HG03175 (cell line): Measurements from ENCODE around the gene STX8.

Experiments used
- ATAC-seq: cut with Tn5 transposase; IDR thresholded peaks from one replicate; pipeline ENCODE4 v1.9.1; 2021; ENCODE audit warnings: mild to moderate bottlenecking, moderate library complexity; ENCODE audit not compliant: unreplicated experiment

STX8 gene

DNA sequence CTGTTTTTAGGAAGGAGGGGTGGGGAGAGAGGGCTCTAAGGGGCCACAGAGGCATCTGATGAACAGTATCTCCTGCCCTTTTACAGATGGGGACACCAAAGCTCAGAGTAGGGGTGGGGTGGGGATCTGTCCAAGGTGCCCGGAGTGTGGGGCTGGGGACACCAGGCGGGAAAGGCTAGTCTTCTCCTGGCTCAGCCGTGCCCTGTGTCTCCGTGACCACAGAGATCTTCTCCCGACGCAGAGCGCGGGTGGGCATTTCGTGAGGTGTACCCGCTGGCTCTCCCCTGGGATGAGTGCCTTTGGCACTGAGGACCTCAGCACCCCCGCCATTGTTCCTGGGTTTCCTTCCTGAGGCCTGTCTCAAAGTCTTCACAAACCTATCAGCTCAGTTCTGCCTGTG is 344.8 kb downstream of the STX8 start:
- ATAC-seq, result no peak

DNA sequence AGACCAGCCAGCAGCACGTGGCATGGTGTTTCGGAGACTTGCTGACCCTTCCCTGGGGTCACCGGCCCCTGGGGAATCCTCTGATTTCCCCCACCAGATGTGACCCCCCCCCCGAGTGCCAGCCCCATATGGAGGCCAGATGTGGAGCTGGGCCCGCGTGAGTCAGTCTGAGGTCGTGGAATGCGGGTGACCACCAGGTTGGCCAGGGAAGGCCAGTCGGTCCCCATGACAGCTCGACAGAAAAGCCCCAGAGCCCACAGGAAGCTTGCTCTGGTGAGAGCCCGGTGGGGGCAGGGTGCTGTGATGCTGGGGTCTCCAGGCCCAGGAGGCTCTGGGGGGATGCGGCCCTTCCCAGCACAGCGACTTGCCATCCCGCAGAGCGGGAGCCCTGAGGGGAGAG is 345.3 kb downstream of the STX8 start:
- no peak for ATAC-seq

DNA sequence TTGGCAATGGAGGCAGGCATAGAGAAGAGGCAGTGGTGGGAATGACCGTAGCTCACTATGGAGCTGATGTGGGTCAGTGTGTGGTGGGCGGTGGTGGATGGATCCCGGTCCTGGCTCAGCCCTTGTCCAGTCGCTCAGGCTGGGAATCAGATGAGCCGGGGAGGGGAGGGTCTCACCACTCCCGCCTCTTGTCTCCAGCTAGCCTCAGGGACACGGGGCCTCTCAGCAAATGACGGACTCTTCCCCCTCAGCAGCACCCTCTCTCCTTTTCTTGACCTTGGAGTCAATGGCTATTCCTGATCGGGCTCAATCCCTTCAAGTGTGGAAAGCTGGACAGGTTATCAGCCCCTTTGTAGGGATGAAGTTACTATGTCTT is 345.8 kb downstream of the STX8 start:
- no peak for ATAC-seq

DNA sequence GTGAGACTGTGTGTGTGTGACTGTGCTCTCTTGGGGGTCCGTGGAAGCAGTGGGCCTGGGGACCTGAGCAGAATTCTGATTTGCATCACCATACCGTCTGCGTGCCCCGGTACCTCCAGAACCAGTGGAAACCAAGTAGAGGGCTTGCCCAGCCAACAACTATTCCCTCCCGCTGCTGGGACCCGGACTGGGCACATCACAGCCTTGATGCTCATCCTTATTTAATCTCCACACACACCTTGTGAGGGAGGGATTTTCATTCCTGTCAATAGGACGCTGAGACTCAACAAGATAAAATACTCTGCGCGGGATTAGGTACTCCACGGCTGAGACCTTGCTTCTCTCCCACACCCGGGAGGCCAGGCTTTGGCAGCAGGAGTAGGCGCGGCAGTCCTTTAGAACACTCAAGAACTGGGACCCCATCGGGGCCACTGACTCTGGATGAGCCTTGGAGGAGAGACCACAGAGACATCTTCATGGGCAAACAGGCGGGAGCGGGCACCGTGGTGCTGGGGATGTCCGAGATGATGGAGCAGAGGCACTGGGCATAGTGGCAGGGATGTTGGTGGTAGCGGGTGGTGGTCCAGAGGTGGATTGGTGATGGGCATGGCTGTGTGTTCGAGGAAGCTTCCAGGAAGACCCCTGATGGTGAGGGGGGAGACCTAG is 346.3 kb downstream of the STX8 start:
- ATAC-seq, result no peak

DNA sequence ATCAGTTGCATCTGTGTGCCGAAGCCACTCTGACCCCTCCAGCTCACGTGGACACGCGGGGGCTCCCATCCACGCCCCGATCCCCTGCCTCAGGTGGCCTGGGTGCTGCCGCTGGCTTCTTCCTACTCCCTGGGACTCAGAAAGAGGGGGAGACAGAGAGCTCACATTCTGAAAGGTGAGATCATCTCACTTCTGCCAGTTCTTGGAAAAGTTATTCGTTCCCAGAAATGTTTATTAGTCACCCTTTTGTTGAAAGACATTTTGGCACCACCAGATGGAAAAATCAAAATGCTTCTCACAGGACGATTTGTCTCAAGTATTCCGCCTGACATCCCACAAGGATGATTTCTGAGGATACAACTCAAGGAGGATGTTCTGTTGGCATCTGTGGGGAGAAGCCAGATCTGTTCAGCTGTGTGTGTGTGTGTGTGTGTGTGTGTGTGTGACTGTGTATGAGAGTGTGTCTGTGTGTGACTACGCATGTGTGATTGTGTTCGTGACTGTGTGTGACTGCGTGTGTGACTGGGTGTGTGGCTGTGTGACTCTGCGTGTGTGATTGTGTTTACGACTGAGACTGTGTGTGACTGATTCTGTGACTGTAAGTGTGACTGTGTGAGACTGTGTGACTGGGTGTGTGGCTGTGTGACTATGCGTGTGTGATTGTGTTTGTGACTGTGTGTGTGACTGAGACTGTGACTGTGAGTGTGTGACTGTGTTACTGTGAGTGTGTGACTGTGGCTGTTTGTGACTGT is 347.0 kb downstream of the STX8 start:
- ATAC-seq, result no peak

DNA sequence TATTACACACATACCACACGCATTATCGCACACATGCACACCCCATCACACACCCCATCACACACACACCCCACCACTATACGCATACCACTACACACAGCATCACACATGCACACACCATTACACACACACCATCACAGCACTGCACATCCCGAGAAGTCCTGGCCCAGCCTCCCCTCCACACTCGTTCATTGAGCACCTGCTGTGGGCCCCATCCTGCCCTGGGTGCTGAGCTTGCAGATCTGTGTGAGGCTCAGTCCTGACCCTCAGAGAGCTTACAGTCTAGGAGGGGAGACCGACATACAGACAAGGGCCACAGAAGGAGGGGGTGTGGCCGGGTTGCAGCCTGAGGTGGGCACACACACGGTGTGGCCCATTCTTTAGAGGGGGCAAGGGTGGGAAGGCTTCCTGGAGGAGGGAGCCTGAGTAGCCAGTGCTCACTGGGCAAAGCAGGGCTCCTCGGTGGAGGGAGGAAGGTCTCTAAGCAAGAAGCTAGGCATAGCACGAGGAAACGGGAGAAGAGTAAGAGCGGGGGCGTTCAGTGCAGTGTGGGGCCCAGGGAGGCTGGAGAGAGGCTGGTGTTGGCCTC is 347.7 kb downstream of the STX8 start:
- ATAC-seq, result no peak

DNA sequence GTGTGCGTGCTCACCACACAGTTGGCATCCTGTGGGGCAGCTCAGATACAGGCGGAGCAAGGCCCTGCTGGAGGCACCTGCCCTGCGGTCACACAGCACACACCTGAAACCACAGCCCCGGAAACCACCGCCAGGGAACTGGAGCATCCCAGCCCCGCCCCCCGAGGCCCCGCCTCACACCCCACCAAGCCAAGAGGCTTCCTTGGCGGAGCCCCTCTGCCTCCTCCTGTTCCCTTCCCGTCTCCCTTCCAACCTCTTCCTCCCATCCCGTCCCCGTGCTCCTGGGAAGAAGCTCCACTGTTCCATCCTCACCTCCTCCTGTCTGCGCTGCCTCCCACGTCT is 348.9 kb downstream of the STX8 start:
- no peak for ATAC-seq

DNA sequence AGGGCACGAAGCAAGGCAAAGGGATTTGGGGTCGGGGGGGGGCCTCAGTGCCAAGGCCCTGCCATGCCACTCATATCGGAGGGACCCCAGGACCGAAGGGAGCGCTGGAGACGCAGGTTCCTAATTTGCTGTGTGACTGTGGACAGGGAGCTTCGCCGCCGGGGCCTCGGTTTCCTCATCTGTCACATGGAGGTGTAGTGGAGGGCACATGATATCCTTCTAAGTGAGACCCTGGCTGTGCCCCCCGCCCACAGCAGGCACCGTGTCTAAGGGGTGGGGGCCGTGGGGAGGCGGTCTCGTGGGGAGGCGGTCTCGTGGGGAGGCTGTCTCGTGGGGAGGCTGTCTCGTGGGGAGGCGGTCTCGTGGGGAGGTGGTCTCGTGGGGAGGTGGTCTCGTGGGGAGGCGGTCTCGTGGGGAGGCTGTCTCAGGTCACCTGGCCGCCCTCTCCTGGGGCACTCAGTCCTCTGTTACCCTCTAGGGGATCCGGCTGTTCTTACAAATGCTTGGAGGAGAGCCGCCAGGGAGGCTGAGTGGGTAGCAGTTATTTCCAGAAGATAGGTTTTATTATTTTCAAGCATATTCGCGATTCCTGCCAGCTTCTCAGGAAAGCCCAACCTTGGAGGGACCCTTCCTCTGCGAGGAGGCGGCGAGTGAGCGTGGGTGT is 349.4 kb downstream of the STX8 start:
- no peak for ATAC-seq

DNA sequence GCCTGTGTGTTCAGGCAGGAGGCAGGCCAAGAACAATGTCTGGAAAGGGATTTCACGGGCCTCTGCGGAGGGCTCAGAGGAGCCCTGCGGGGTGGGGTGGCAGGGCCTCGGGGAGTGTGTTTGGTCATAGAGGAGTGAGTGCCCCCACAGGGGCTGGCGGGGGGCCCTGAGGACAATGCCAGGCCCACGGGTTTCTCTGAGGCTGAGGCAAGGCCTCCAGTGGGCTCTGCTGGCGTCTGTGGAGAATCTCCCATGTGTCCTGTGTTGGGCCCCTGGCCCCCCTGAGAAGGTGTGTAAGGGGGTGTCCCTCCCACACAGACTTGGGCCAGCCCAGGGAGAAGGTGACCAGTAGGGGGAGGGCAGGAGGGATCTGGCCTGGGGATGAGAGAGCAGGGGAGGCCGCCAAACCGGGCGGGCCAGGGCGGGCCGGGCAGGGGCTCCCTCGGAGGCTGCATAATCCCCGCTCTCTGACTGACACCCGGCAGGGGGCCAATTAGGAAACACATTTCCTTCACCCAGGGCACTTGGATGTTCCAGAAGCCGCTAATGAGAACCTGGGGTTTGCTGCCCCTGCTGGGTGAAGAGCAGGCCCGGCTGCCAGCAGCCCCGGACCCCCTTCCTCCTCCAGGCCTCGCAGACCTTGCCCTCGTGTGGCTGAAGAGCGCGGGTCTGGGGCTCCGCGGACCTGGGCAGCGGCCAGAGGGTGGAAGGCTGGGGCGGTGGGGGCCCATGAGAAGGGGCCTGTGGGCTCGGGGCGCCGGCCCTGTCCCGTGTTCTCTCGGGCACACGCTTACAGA is 350.1 kb downstream of the STX8 start:
- no peak for ATAC-seq

DNA sequence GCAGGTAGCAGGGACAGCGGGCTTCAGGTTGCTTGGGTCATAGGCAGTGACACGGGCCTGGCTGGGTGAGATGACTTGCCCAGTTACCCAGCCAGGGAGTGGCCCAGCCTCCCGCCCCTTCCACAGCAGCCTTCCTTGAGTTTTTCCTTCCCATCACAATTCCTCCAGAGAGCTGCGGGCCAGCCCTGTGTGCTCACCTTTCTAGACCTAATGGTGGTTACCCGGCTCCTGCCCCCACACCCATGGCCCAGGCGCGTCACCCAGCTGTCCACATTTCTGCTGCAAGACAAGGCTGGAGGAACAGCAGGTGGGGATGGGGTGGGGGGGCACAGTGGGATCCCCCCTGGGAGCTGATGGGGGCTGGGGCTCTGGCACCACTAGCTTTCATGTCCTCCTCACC is 351.1 kb downstream of the STX8 start:
- ATAC-seq, result no peak

DNA sequence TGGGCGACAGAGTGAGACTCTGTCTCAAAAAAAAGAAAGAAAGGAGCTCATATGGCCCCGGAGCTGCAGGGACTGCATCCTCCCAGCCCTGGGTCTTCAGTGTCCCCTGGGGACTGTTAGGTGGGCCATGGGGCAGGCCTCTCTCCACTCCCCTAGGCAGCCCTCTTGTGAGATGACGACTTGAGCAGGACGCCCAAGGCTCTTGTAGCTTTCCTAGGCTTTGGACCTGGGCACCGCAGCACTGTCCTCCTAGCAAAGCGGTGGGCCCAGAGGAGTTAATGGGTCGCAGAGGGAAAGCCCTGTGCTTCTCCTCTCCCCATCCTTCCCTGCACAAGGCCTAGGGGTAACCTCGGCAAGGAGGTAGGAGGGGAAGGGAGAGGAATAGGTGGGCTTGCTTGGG is 352.1 kb downstream of the STX8 start:
- no peak for ATAC-seq

DNA sequence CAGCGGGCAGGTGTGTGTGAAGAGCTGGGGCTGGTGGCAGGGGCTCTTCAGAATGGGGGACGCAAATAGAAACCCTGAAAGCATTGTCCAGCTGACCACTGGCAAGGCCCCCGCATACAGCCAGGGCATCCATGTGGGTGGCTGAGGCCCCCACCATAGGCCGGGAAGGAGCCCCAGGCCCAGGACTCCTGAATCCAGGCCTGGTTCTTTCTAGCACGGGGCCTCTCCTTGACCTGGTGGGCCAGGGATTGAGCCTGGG is 353.8 kb downstream of the STX8 start:
- no peak for ATAC-seq

DNA sequence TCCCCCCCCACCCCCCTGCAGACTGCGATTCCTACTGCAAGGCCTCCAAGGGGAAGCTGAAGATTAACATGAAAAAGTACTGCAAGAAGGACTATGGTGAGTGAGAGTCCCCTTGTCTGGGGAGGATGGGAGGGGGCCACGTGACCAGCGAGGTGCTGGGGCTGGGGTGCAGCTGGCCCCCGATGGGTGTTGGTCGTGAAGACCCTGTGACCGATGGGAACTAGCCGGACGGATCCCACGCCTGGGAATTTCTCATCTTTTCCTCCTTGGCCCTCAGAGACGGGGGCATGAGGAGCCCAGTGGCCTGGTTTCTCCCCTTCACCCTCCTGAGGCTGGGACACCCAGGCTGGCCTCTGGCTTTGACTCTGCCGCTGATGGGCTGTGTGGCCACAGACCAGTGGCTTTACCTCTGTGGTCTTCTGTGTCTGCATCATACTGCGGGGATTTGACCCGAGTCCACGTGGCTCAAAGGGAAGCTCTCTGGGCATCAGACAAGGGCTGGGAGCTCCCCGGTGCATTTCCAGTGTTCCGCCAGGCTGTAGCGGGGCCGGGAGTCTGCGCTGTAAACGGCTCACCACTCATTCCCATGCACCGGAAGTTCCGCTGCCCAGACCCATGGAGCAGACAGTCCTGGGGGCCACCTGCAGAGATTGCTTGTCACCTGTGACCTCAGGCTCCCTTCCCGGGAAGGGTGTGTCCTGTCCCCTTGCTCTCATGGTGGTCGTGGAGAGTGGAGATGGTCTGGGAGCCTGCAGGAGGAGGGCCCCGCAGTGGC is 354.3 kb downstream of the STX8 start:
- ATAC-seq, result no peak

DNA sequence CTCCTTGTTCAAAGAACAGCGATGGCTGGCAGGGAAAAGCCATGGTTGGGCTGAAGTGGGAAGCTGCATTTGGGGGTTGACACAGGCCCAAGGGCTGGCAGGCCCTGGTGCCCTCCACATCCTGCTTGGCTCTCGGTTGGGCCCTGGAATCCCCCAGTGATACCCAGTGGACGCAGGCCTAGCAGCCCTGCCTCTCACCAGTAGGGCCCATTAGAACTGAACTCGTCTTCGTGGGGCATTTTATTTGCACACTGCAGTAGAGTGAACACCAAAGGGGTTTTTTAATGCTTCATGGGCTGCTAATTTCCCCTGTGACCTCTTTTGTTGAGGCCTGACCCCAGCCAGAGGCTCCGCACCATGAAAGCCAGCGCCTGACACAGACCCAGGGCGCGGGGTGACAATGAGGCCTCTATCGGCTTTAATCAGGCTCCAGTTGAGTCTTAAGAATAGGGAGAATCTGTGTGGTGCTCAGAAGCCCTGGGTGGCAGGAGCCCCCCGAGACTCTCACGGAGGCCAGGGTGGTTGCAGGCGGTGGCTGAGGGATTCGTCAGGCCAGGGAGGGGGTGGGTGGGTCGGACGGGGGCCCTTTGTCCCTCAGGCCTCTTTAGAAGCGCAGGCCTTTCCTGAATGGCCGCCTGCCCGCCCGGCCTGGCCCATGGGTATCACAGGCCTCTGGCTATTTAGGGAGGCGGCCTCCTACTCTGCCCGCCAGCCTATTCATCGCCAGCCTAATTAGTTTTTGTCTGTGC is 355.0 kb downstream of the STX8 start:
- no peak for ATAC-seq

DNA sequence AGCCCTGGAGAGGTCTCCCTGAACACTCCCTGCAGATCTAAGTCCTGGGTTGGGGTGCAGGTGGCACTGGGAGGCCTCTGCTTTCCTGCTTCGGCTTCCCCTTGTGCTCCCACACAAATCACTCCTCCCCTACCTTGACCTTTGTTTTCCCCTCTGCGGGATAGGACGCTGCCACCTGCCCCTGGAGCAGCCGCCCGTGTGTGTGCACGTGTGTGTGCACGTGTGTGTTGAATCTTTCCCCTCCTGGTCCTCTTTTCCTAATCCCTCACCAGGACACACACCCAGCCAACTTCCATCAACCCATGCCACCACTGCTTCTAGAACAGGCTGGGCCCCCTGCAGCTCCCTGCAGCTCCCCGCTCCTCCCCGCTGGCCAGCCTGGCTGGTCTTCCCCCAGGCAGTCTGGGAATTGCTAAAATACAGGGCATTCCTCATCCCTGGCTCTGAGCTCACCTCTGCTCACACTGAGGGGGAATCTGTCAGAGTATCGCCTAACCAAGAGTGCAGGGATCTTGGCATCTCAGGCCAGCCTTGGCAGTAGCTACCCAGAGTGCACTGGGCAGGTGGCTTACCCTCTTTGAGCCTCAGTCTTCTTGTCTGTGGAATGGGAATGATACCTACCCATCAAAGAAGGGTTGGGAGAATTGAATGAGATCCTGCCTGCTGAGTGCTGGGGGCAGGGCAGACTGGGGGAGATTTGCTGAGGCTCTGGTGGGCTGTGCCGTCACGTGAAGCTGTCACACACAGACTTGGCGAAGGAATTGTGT is 355.8 kb downstream of the STX8 start:
- ATAC-seq, result no peak

DNA sequence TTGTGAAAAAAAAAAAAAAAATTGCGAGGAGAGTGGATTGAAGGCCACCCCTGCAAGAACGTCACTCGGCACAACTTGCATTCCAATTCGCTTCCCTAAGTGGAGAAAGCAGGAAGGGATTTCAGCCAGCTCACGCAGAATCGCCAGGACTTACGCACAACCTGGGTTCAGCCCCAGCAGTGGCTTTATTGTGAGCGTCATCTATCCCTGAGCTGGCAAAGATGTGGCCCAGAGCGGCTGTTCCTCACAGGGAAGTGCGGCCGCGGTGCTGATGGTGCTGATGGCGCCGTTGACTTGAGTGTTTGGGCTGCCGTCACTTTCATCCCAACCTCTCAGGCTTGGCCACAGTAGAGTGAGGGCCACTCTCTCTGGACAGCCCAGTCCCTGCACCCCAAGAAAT is 356.7 kb downstream of the STX8 start:
- no peak for ATAC-seq

DNA sequence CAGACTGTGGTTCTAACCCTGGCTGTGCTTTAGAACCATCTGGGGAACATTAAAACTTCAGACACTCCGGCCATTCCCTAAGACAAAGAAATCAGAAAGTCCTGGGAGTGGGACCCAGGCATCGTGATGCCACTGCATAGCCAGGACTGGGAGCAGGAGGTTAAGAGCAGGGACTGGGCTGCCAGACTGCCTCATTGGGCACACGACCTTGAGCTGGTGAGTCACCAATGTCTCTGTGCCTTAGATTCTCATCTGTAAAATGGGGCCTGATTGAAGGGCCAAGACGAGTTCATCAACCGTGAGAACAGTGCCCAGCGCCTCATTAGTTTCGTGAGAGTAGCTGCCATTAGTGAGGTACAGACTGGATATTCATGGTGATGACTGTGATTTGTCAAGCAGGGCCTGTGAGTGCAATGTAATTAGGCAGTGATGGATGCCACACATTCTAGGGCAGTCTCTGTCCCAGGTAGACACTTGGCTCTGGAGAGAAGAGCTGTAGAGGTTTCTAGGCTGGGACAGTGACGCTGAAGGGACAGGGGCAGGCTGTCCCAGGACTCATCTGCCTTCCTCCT is 357.5 kb downstream of the STX8 start:
- no peak for ATAC-seq

DNA sequence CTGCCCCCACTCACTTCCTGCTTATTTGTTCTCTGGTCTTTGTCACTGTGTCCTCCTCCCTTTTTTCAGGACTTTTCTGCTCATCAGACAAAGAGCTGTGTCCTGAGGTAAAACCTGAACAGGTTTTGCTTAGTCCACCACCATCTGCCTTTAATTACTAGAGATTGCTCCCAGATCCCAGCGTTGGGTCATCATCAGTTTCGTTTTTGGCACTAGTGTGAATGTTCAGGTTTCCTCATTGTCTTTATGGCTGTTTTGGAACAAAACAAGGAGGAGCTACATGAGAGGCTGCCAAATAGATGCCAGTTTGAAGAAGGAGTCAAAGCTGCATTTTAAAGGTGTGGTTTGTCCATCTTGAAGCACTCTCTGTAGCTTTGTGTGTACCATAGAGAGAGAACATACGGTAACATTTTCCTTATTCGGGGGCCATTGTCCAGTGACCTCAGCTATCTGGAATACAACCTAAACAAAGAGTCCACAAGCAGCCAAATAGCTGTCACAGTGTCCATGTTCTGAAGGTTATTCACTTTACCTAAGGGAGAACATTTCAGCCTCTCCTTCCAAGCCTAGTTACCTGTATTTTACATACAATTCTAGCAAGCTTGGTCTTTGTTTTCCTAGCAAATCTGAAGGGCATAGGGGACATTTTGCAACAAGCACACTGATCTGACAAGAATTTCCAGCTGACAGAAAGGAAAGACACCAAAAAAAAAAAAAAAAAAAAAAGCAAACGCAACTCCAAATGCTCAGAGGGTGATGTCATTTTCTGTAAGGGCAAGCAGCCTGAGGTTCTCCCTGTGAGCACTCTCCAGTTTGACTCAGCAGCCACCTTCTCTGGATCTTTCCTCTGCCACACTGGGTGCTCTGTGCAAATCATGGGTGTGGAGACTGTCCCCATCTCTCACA is 358.2 kb downstream of the STX8 start:
- ATAC-seq, result no peak
